Lower leg skin (tissue), 3 donors: ENCODE measurements around the gene CFAP54.

Experiments
- POLR2A ChIP-seq, 2 donors: fragments of 450-650 bp; IDR thresholded peaks; one replicate each; pipeline ENCODE4 v1.6.1; 2016 to 2017; ENCODE audit warnings: antibody characterized with exemption in 2 of 2, mild to moderate bottlenecking in 1 of 2, moderate library complexity in 1 of 2
- TF ChIP-seq, protein P1 (sequence below), 3 donors: fragments of 450-650 bp; IDR thresholded peaks; one replicate each; pipeline ENCODE4 v1.5.1; 2016; ENCODE audit warnings: antibody characterized with exemption in 3 of 3, mild to moderate bottlenecking in 3 of 3, moderate library complexity in 2 of 3

DNA sequence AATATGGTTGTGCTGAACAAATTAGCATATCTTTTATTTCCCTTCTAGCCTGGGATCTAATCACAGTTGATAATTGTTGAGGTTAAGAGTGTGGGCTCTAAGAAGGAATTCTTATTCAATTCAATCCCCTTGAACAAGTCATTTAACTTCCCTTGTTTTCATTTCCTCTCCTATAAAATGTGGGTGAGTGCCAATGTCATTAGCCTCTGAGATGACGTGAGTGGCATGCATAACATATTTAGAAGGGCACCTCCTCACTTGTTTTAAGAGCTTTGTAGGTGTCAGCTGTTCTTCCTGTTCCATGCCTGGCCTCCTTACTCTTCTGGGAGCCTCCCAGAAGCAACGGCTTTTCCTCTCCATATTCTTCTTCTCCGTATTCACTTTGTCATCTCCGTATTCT is 262.2 kb downstream of the CFAP54 start:
- TF ChIP-seq, protein P1, sequence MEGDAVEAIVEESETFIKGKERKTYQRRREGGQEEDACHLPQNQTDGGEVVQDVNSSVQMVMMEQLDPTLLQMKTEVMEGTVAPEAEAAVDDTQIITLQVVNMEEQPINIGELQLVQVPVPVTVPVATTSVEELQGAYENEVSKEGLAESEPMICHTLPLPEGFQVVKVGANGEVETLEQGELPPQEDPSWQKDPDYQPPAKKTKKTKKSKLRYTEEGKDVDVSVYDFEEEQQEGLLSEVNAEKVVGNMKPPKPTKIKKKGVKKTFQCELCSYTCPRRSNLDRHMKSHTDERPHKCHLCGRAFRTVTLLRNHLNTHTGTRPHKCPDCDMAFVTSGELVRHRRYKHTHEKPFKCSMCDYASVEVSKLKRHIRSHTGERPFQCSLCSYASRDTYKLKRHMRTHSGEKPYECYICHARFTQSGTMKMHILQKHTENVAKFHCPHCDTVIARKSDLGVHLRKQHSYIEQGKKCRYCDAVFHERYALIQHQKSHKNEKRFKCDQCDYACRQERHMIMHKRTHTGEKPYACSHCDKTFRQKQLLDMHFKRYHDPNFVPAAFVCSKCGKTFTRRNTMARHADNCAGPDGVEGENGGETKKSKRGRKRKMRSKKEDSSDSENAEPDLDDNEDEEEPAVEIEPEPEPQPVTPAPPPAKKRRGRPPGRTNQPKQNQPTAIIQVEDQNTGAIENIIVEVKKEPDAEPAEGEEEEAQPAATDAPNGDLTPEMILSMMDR (IDR thresholded peaks at IDR 0.05) = no peak
- no peak for TF ChIP-seq POLR2A (IDR thresholded peaks at IDR 0.05)
